GM12878 (cell line): ENCODE results near the gene AGBL4. TPM values are rescaled to one million over a fixed set of nuclear protein-coding genes. Genes with fewer than 3 reads are reported as not detected.

Experiments used
- ATAC-seq: fragments of 200-7000 bp; cut with Tn5 transposase; 3 replicates; pipeline ENCODE4 v1.9.1; 2020; ENCODE audit warnings: mild to moderate bottlenecking, moderate library complexity
- BruUV-seq: library from RNA; stranded (reverse); fragments of 400-500 nt; replicated peaks from 2 replicates; lab custom pipeline; 2021; lab: Mats Ljungman, UMichigan
- CTCF ChIA-PET: fragments of 300-600 bp; sonication (Branson Sonifier 250); formaldehyde crosslinking; extraction: SDS; loops from one replicate; lab custom pipeline; 2021; ENCODE audit warnings: inconsistent platforms; lab: Yijun Ruan, JAX
- POLR2A ChIA-PET: fragments of 350-600 bp; formaldehyde crosslinking; extraction: SDS; loops from one replicate; lab custom pipeline; 2021; ENCODE audit warnings: inconsistent platforms; lab: Charles Lee
- RAD21 ChIA-PET: fragments of 300-600 bp; sonication (Branson Sonifier 250); formaldehyde crosslinking; loops from one replicate; lab custom pipeline; 2023; ENCODE audit warnings: antibody characterized with exemption; ENCODE audit not compliant: unreplicated experiment; lab: Charles Lee
- SMC1A ChIA-PET: fragments of 300-600 bp; sonication (Branson Sonifier 250); formaldehyde crosslinking; loops from one replicate; lab custom pipeline; 2023; ENCODE audit not compliant: unreplicated experiment, uncharacterized antibody; lab: Charles Lee
- DNase-seq: peaks from one replicate; pipeline ENCODE4 v3.0.0-alpha.2; 2011; ENCODE audit warnings: low read depth, low spot score
- FAIRE-seq: peaks from 3 replicates; lab custom pipeline; 2011; peaks lifted over from hg19 to GRCh38; lab: Jason Lieb, UNC
- H2AFZ ChIP-seq: 2 replicates; pipeline ENCODE4 v1.6.0; 2011; ENCODE audit warnings: low read depth, low read length, control low read depth; ENCODE audit not compliant: control insufficient read depth
- H3K27ac ChIP-seq: 2 replicates; pipeline ENCODE4 v1.5.1; 2011; ENCODE audit warnings: control low read depth; ENCODE audit not compliant: control insufficient read depth, insufficient read depth
- H3K27me3 ChIP-seq, 2 experiments: replicated peaks in 1 of 2; 2 replicates each; pipeline versions ENCODE4 v1.6.0 to v1.6.1; 2011; ENCODE audit warnings: low read length in 1 of 2; ENCODE audit not compliant: control insufficient read depth in 2 of 2, insufficient read depth in 2 of 2
- H3K36me3 ChIP-seq, 2 experiments: 2 replicates each; pipeline ENCODE4 v1.5.1; 2011; ENCODE audit warnings: low read length in 1 of 2; ENCODE audit not compliant: control insufficient read depth in 2 of 2, insufficient read depth in 2 of 2
- H3K4me1 ChIP-seq: 2 replicates; pipeline ENCODE4 v1.6.1; 2011; ENCODE audit warnings: mild to moderate bottlenecking, low read length, moderate library complexity, mixed read lengths; ENCODE audit not compliant: control insufficient read depth, insufficient read depth
- H3K4me2 ChIP-seq: 2 replicates; pipeline ENCODE4 v1.6.0; 2011; ENCODE audit warnings: control low read depth; ENCODE audit not compliant: control insufficient read depth, insufficient read depth
- H3K4me3 ChIP-seq: fragments of 200-600 bp; sonication (generic); 2 replicates; pipeline ENCODE4 v1.5.1; 2016
- H3K79me2 ChIP-seq: 2 replicates; pipeline ENCODE4 v1.6.0; 2011; ENCODE audit warnings: low read length; ENCODE audit not compliant: control insufficient read depth, insufficient read depth
- H3K9ac ChIP-seq: 2 replicates; pipeline ENCODE4 v1.8.0; 2011; ENCODE audit warnings: low read length, control low read depth, mixed read lengths; ENCODE audit not compliant: control insufficient read depth, insufficient read depth
- H3K9me3 ChIP-seq: replicated peaks from 3 replicates; pipeline ENCODE4 v1.5.1; 2011; ENCODE audit warnings: mild to moderate bottlenecking, low read length; ENCODE audit not compliant: control insufficient read depth, insufficient read depth
- H4K20me1 ChIP-seq: 2 replicates; pipeline ENCODE4 v1.6.0; 2011; ENCODE audit not compliant: control insufficient read depth, insufficient read depth
- CUX1 ChIP-seq: IDR thresholded peaks from 2 replicates; pipeline ENCODE4 v1.6.1; 2012; ENCODE audit warnings: improper control_type of control experiment, low read depth, low read length; ENCODE audit not compliant: insufficient replicate concordance
- E4F1 ChIP-seq: fragments of 450-650 bp; IDR thresholded peaks from 2 replicates; pipeline ENCODE4 v1.6.1; 2018; ENCODE audit warnings: borderline replicate concordance, mild to moderate bottlenecking; ENCODE audit not compliant: partially characterized antibody
- ELK1 ChIP-seq: IDR thresholded peaks from 2 replicates; pipeline ENCODE4 v1.6.1; 2012; ENCODE audit warnings: low read depth, low read length, improper control_type of control experiment
- NFYB ChIP-seq: IDR thresholded peaks from 2 replicates; pipeline ENCODE4 v1.6.1; 2011; ENCODE audit warnings: low read depth, mild to moderate bottlenecking, low read length, improper control_type of control experiment, moderate library complexity; ENCODE audit not compliant: insufficient read depth
- NR2C2 ChIP-seq: IDR thresholded peaks from 2 replicates; pipeline ENCODE4 v1.6.1; 2011; ENCODE audit warnings: borderline replicate concordance, low read depth; ENCODE audit not compliant: control insufficient read depth, insufficient read length
- POLR2AphosphoS2 ChIP-seq: IDR thresholded peaks from 2 replicates; pipeline ENCODE4 v1.6.1; 2011; ENCODE audit warnings: low read depth, mild to moderate bottlenecking, low read length, improper control_type of control experiment, moderate library complexity
- SUZ12 ChIP-seq: fragments of 200-600 bp; sonication (generic); IDR thresholded peaks from one replicate; pipeline ENCODE4 v1.6.1; 2018; ENCODE audit warnings: antibody characterized with exemption, mild to moderate bottlenecking; ENCODE audit not compliant: unreplicated experiment
- TARDBP ChIP-seq: IDR thresholded peaks from 2 replicates; pipeline ENCODE4 v1.6.1; 2016; ENCODE audit warnings: borderline replicate concordance
- TCF12 ChIP-seq: IDR thresholded peaks from 2 replicates; pipeline ENCODE4 v1.6.1; 2011; ENCODE audit warnings: low read depth, mild to moderate bottlenecking, low read length
- ZBTB11 ChIP-seq: fragments of 450-650 bp; formaldehyde crosslinking; IDR thresholded peaks from 2 replicates; pipeline ENCODE4 v1.5.0; 2022; ENCODE audit warnings: mild to moderate bottlenecking, missing genetic modification characterization
- WGBS: methylation state at CpG from one replicate; pipeline ENCODE4 v1.1.6; 2016; ENCODE audit warnings: low lambda C conversion rate; ENCODE audit not compliant: insufficient replicate concordance, insufficient coverage; ENCODE audit errors: missing lambda C conversion rate; 5-methylcytosine and 5-hydroxymethylcytosine counted together
- in situ Hi-C: fragments of 300-500 bp; cut with MboI; formaldehyde crosslinking; loops from 9 replicates; pipeline ENCODE4 v1.14.3; 2018; ENCODE audit warnings: mixed read lengths
- intact Hi-C: fragments of 100-400 bp; cut with micrococcal nuclease; formaldehyde crosslinking; loops from one replicate; pipeline ENCODE4 v1.14.2; 2022; ENCODE audit not compliant: unreplicated experiment
- polyA plus RNA-seq, 11 experiments: library from polyadenylated mRNA; depleted of rRNA in 4 of 11; unstranded in 6 of 11; stranded (reverse) in 5 of 11; fragments of >200 nt; fragmentation: Nextera tagmentation in 4 of 11; fragmentation: Illumina TruSeq in 1 of 11; extraction: Ambion mirVana in 4 of 11; extraction: Trizol in 1 of 11; gene quantifications; 1 replicate in 1 of 11; 2 replicates in 10 of 11; pipeline versions ENCODE4 v1.2.1 to v1.2.3, GENCODE V29; 2011 to 2016; ENCODE audit warnings: inconsistent platforms in 2 of 11, missing spikeins in 2 of 11, low read depth in 1 of 11
- total RNA-seq, 4 experiments: library from RNA; depleted of rRNA in 3 of 4; stranded (reverse); fragments of >200 nt in 3 of 4; fragmentation: Illumina TruSeq in 1 of 4; extraction: Trizol in 1 of 4; gene quantifications; 2 replicates each; pipeline versions ENCODE4 v1.2.1 to v1.2.3, GENCODE V29; 2013 to 2021

The AGBL4 gene
- total and polyA plus RNA-seq, 10 of the 15 experiments (the other 5 are each of a cell fraction or from before 2014, with no cell fraction given): 0.31 TPM; not detected in 9

GRCh38 chr1:49340576-49340975 is 683.2 kb downstream of the AGBL4 start:
- CTCF ChIA-PET: no interaction called here
- Histone ChIP-seq H4K20me1 (no peaks in the 10 kb centered on the region), H3K27me3 (no peaks in the 10 kb centered on the region), H3K4me2 (no peak overlapping the region), H3K9me3 (no peaks in the 10 kb centered on the region), H3K4me3 (no peak overlapping the region), H3K9ac (no peak overlapping the region), H3K36me3 (no peaks in the 10 kb centered on the region), H2AFZ (no peak overlapping the region), H3K27ac (no peak overlapping the region), H3K4me1 (no peaks in the 10 kb centered on the region), H3K79me2 (no peaks in the 10 kb centered on the region)
- SMC1A ChIA-PET: no interaction called here
- FAIRE-seq (no peak), DNase-seq (no peak), ATAC-seq (no peak)
- TF ChIP-seq ZBTB11 (CRISPR knock-in tag) (no peak), E4F1 (no peak), CUX1 (no peak), TCF12 (no peak), SUZ12 (no peak), TARDBP (no peak), POLR2AphosphoS2 (no peak), NFYB (no peak), NR2C2 (no peak), ELK1 (no peak)
- RAD21 ChIA-PET: no interaction called here
- POLR2A ChIA-PET: no interaction called here
- no TSS peak for BruUV-seq
- WGBS: 34% methylated on average over 2 of the region's 2 CpGs
- in situ Hi-C loops: no loop called here
- intact Hi-C loops: no loop called here
